Right lobe of liver (tissue), 6 donors: ENCODE data around the gene ZMYND10. TPM values are rescaled to one million over a fixed set of nuclear protein-coding genes. Genes with fewer than 3 reads are reported as not detected.

Experiments
- ATAC-seq, 4 donors: fragments of 200-7000 bp; cut with Tn5 transposase; one replicate each; pipeline ENCODE4 v1.9.1; 2020; ENCODE audit warnings: mild to moderate bottlenecking in 4 of 4, moderate library complexity in 4 of 4
- DNase-seq, 3 donors: peaks; one replicate each; pipeline ENCODE4 v3.0.0-alpha.2; 2020
- H3K27ac ChIP-seq, 3 donors: fragments of 200-600 bp; one replicate each; pipeline ENCODE4 v1.8.0; 2022
- H3K27me3 ChIP-seq, 2 donors: fragments of 200-600 bp; one replicate each; pipeline ENCODE4 v1.8.0; 2022
- H3K36me3 ChIP-seq, 4 donors: fragments of 200-600 bp; sonication (generic) in 1 of 4; one replicate each; pipeline versions ENCODE4 v1.5.1 to v1.8.0; 2017 to 2022; ENCODE audit warnings: control low read depth in 1 of 4
- H3K4me1 ChIP-seq, 4 donors: fragments of 200-600 bp; sonication (generic) in 1 of 4; one replicate each; pipeline versions ENCODE4 v1.5.1 to v1.8.0; 2017 to 2022; ENCODE audit warnings: control low read depth in 1 of 4
- H3K4me3 ChIP-seq, 3 donors: fragments of 200-600 bp; one replicate each; pipeline ENCODE4 v1.8.0; 2022
- H3K9me3 ChIP-seq, 4 donors: fragments of 200-600 bp; sonication (generic) in 1 of 4; one replicate each; pipeline versions ENCODE4 v1.5.1 to v1.8.0; 2017 to 2022; ENCODE audit warnings: control low read depth in 1 of 4
- CTCF ChIP-seq, 4 donors: fragments of 200-600 bp in 3 of 4; fragments of 450-650 bp in 1 of 4; IDR thresholded peaks; one replicate each; pipeline versions ENCODE4 v1.5.1 to v1.8.0; 2016 to 2022; ENCODE audit warnings: antibody characterized with exemption in 4 of 4, mild to moderate bottlenecking in 2 of 4
- POLR2A ChIP-seq: fragments of 450-650 bp; IDR thresholded peaks from one replicate; pipeline ENCODE4 v1.6.1; 2017; ENCODE audit warnings: antibody characterized with exemption, mild to moderate bottlenecking
- WGBS: methylation state at CpG from one replicate; pipeline ENCODE4 v1.1.6; 2018; ENCODE audit warnings: low coverage, low lambda C conversion rate; ENCODE audit not compliant: insufficient coverage; ENCODE audit errors: missing lambda C conversion rate; 5-methylcytosine and 5-hydroxymethylcytosine counted together
- intact Hi-C, 2 donors: fragments of 100-400 bp; cut with DNase I; formaldehyde crosslinking; loops; one replicate each; pipeline versions ENCODE4 v1.11.2 to v1.14.1; 2022
- total RNA-seq, 6 experiments: library from RNA; depleted of rRNA in 2 of 6; stranded (reverse); fragments of >200 nt in 2 of 6; fragmentation: NEBNext Ultra II Directional in 3 of 6; extraction: Animal tissue kit (Norgen Biotek cat#: 25700) in 3 of 6; gene quantifications; one replicate each; pipeline versions ENCODE4 v1.1.0 to v1.2.4, GENCODE V29; 2016 to 2023
- donor health status: DM: no; HTN: yes; CAD: no.
- donor health status: DM: no; HTN: no; CAD: no.
- donor health status: DM: no; HTN: no; CAD: no.
- donor health status: DM: no; HTN: yes; CAD: no.
- donor health status: DM: no; HTN: yes; CAD: no.

ZMYND10 gene
- total RNA-seq, 6 experiments from 2014 or later: 0.25 to 0.70 (median 0.46) TPM

GRCh38 chr3:50334339-50335075 lies 11.0 kb downstream of the ZMYND10 start:
- Histone ChIP-seq H3K4me3 (no peak overlapping the region), H3K27me3 (no peaks in the 10 kb centered on the region), H3K27ac (peak overlapping the region; percentile 35 to 50 (median 47)), H3K4me1 (peaks cover 0 to 22% (median 8%) of the 10 kb centered on the region in 4 donors), H3K9me3 (no peaks in the 10 kb centered on the region), H3K36me3 (peaks cover 7 to 24% (median 15%) of the 10 kb centered on the region in 4 donors)
- intact Hi-C loops: no loop called here
- 70% methylated on average over 5 of the region's 5 CpGs for WGBS
- DNase-seq (no peak), ATAC-seq (no peak)
- no peak for TF ChIP-seq POLR2A
- TF ChIP-seq CTCF (IDR thresholded peaks at IDR 0.05): no peak

GRCh38 chr3:50333744-50334328 lies 11.7 kb downstream of the ZMYND10 start:
- peaks cover 7 to 26% (median 15%) of the 10 kb centered on the region in 4 donors for H3K36me3 ChIP-seq
- H3K27ac ChIP-seq: peak overlapping the region; percentile 35 to 50 (median 47)
- TF ChIP-seq CTCF (IDR thresholded peaks at IDR 0.05): no peak
- no peak for TF ChIP-seq POLR2A
- H3K4me1 ChIP-seq: peaks cover 0 to 22% (median 8%) of the 10 kb centered on the region in 4 donors
- ATAC-seq: peak in 2 of 4 donors; percentile 0 to 4
- no peak for DNase-seq
- no peaks in the 10 kb centered on the region for H3K9me3 ChIP-seq
- no peak overlapping the region for H3K4me3 ChIP-seq
- no peaks in the 10 kb centered on the region for H3K27me3 ChIP-seq
- WGBS: 56% methylated on average over 5 of the region's 12 CpGs
- intact Hi-C loops: no loop called here

- 100% methylated on average over 3 of the region's 19 CpGs for WGBS
- H3K27me3 ChIP-seq: no peaks in the 10 kb centered on the region
- ATAC-seq (no peak), DNase-seq (no peak)
- intact Hi-C loops: no loop called here
- H3K27ac ChIP-seq: no peak overlapping the region
- TF ChIP-seq POLR2A (no peak), CTCF (IDR thresholded peaks at IDR 0.05) (no peak)
- H3K9me3 ChIP-seq: no peaks in the 10 kb centered on the region
- H3K36me3 ChIP-seq: peaks cover 7 to 26% (median 15%) of the 10 kb centered on the region in 4 donors
- H3K4me3 ChIP-seq: no peak overlapping the region
- H3K4me1 ChIP-seq: peaks cover 0 to 28% (median 11%) of the 10 kb centered on the region in 4 donors
Measured at GRCh38 chr3:50331364-50331907, 14.1 kb downstream of the ZMYND10 start.

GRCh38 chr3:50330330-50330729 lies 15.2 kb downstream of the ZMYND10 start:
- DNase-seq (no peak), ATAC-seq (no peak)
- TF ChIP-seq POLR2A: no peak
- no peak for TF ChIP-seq CTCF (IDR thresholded peaks at IDR 0.05)
- no peak overlapping the region for H3K27ac ChIP-seq
- H3K27me3 ChIP-seq: no peaks in the 10 kb centered on the region
- 80% methylated on average over 2 of the region's 10 CpGs for WGBS
- H3K4me1 ChIP-seq: peaks cover 0 to 17% (median 5%) of the 10 kb centered on the region in 4 donors
- intact Hi-C loops: no loop called here
- H3K4me3 ChIP-seq: no peak overlapping the region
- H3K36me3 ChIP-seq: peaks cover 7 to 29% (median 15%) of the 10 kb centered on the region in 4 donors
- H3K9me3 ChIP-seq: no peaks in the 10 kb centered on the region
